Natural killer cell treated with Interleukin-12 subunit alpha and Interleukin-12 subunit beta and Interleukin-15 and Interleukin-18, amount 100 ng/mL, for 72 hours (primary cell): ENCODE results near the gene GNLY. TPM values are rescaled to one million over a fixed set of nuclear protein-coding genes. Genes with fewer than 3 reads are reported as not detected.

Source experiments
- ATAC-seq, 2 donors: fragments of 150-1000 bp; cut with Tn5 transposase in 1 of 2; sonication (Bioruptor Pico), chemical (Tn5 transposase) in 1 of 2; 2 replicates each; pipeline ENCODE4 v1.10.0; 2021
- DNase-seq: peaks from one replicate; pipeline ENCODE4 v3.0.0; 2022; ENCODE audit warnings: low spot score
- H3K27ac Mint-ChIP-seq, 2 donors: 1 replicate in 1 of 2; 2 replicates in 1 of 2; pipeline ENCODE4 v1.8.0; 2022; ENCODE audit warnings: mixed read lengths in 2 of 2, mild to moderate bottlenecking in 1 of 2, moderate library complexity in 1 of 2
- H3K27me3 Mint-ChIP-seq, 2 donors: 1 replicate in 1 of 2; 2 replicates in 1 of 2; pipeline ENCODE4 v1.8.0; 2022; ENCODE audit warnings: mixed read lengths in 2 of 2
- H3K36me3 Mint-ChIP-seq: one replicate; pipeline ENCODE4 v1.8.0; 2022; ENCODE audit warnings: mixed read lengths
- H3K4me1 Mint-ChIP-seq, 2 donors: 1 replicate in 1 of 2; 2 replicates in 1 of 2; pipeline ENCODE4 v1.8.0; 2022; ENCODE audit warnings: low read depth in 2 of 2, mixed read lengths in 2 of 2, mild to moderate bottlenecking in 1 of 2
- H3K4me3 Mint-ChIP-seq: one replicate; pipeline ENCODE4 v1.8.0; 2022; ENCODE audit warnings: mixed read lengths
- H3K9me3 Mint-ChIP-seq: 2 replicates; pipeline ENCODE4 v1.8.0; 2022; ENCODE audit warnings: mixed read lengths
- total RNA-seq, 2 donors: library from RNA; stranded (reverse); gene quantifications; one replicate each; pipeline ENCODE4 v1.2.3, GENCODE V29; 2022

The GNLY gene
- total RNA-seq, 2 donors from 2014 or later: 599 to 903 TPM

GRCh38 chr2:85747441-85747840 lies 53.3 kb downstream of the GNLY start:
- Mint-ChIP-seq H3K9me3 (no peaks in the 10 kb centered on the region), H3K4me1 (peaks cover 0 to 4% of the 10 kb centered on the region in 2 donors), H3K27ac (no peak overlapping the region), H3K36me3 (no peaks in the 10 kb centered on the region), H3K27me3 (peaks cover 39 to 46% of the 10 kb centered on the region in 2 donors), H3K4me3 (no peak overlapping the region)
- no peak for DNase-seq
- ATAC-seq: no peak

- Mint-ChIP-seq H3K4me1 (peaks cover 0 to 4% of the 10 kb centered on the region in 2 donors), H3K36me3 (no peaks in the 10 kb centered on the region), H3K27ac (no peak overlapping the region), H3K9me3 (no peaks in the 10 kb centered on the region), H3K27me3 (peaks cover 34 to 39% of the 10 kb centered on the region in 2 donors), H3K4me3 (no peak overlapping the region)
- no peak for ATAC-seq
- DNase-seq: no peak
Observed at GRCh38 chr2:85748039-85748734, 54.0 kb downstream of the GNLY start.

Other genes starting within 250 kb of the GNLY start
- 100 to 1,000 TPM; 246 to 503 TPM for gene MAT2A, start 155.2 kb upstream of the GNLY start, total RNA-seq
- gene GGCX, start 132.9 kb upstream of the GNLY start, total RNA-seq: 10 to 100 TPM; 24.9 to 37.1 TPM
- 100 to 1,000 TPM in 1 of 2 donors, 10 to 100 TPM in 1; 83.2 to 160 TPM for gene VAMP8, start 116.8 kb upstream of the GNLY start, total RNA-seq
- gene VAMP5, start 109.9 kb upstream of the GNLY start, total RNA-seq: 10 to 100 TPM; 30.5 to 50.7 TPM
- gene RNF181, start 98.6 kb upstream of the GNLY start, total RNA-seq: 100 to 1,000 TPM; 116 to 149 TPM
- gene TMEM150A, start 91.7 kb upstream of the GNLY start, total RNA-seq: 1 to 10 TPM; 4.7 to 6.4 TPM
- 10 to 100 TPM; 29.1 to 29.2 TPM for gene C2orf68, start 82.3 kb upstream of the GNLY start, total RNA-seq
- 100 to 1,000 TPM in 1 of 2 donors, 10 to 100 TPM in 1; 72.9 to 107 TPM for gene USP39, start 78.2 kb upstream of the GNLY start, total RNA-seq
- not detected for gene SFTPB, start 26.2 kb upstream of the GNLY start, total RNA-seq
- not detected for gene ATOH8, start 59.6 kb downstream of the GNLY start, total RNA-seq
- gene ST3GAL5, start 194.6 kb downstream of the GNLY start, total RNA-seq: 10 to 100 TPM; 28.9 to 31.8 TPM